ENCODE data around the gene MTHFD1. TPM values are rescaled to one million over a fixed set of nuclear protein-coding genes. Genes with fewer than 3 reads are reported as not detected.

MTHFD1 gene
- total RNA-seq, 1 experiment from 2014 or later: 153 TPM

GRCh38 chr14:64493455-64493854, 105.3 kb downstream of the MTHFD1 start:
- CTCF ChIA-PET: no interaction called here
- RAD21 ChIA-PET (ENCODE audit: low non-redundant PET in 1 of 2, low total read pairs in 2 of 2, uncharacterized antibody in 2 of 2, unreplicated experiment in 2 of 2): no interaction called here
- BruUV-seq (replicated peaks): no TSS peak

More at GRCh38 chr14:64493455-64493854, 105.3 kb downstream of the MTHFD1 start:
- no peak overlapping the region for H3K4me3 ChIP-seq (replicated peaks in 1 of 2; ENCODE audit: low read depth in 1 of 2, low read length in 2 of 2)
- H4K20me1 ChIP-seq (ENCODE audit: insufficient read depth): no peaks in the 10 kb centered on the region
- DNase-seq (ENCODE audit: low read depth, low spot score): no peak
- H3K4me2 ChIP-seq (ENCODE audit: low read length): no peak overlapping the region
- intact Hi-C loops (cut with micrococcal nuclease): no loop called here
- H3K27me3 ChIP-seq (ENCODE audit: insufficient read depth, low read length): no peaks in the 10 kb centered on the region
- no peaks in the 10 kb centered on the region for H3K9me2 ChIP-seq (ENCODE audit: insufficient read depth)
- H2AFZ ChIP-seq (ENCODE audit: low read depth, low read length, poor library complexity, severe bottlenecking): no peak overlapping the region
- TF ChIP-seq SP1 (IDR thresholded peaks at IDR 0.05; ENCODE audit: low read depth): no peak
- no peak for TF ChIP-seq YY1 (IDR thresholded peaks at IDR 0.05; ENCODE audit: extremely low read depth, insufficient replicate concordance, low read depth, low read length)
- TF ChIP-seq SRF (IDR thresholded peaks at IDR 0.05; ENCODE audit: low read depth): no peak
- TF ChIP-seq EGR1 (IDR thresholded peaks at IDR 0.05; ENCODE audit: low read depth): no peak
- TF ChIP-seq SIN3A (IDR thresholded peaks at IDR 0.05; ENCODE audit: low read depth): no peak
- TF ChIP-seq POLR2AphosphoS5 (IDR thresholded peaks at IDR 0.05; ENCODE audit: low read depth, low read length): no peak
- no peak for TF ChIP-seq ATF3 (IDR thresholded peaks at IDR 0.05)
- no peak for TF ChIP-seq ZFX (IDR thresholded peaks at IDR 0.05)
- no peak for TF ChIP-seq CBX3 (IDR thresholded peaks at IDR 0.05; ENCODE audit: low read depth)
- no peak for TF ChIP-seq ELF1 (IDR thresholded peaks at IDR 0.05; ENCODE audit: borderline replicate concordance, low read depth)
- TF ChIP-seq REST (IDR thresholded peaks at IDR 0.05; ENCODE audit: low read depth): no peak
- no peak for TF ChIP-seq ZNF274 (IDR thresholded peaks at IDR 0.05; ENCODE audit: low read depth, low read length)
- TF ChIP-seq EZH2phosphoT487 (IDR thresholded peaks at IDR 0.05; ENCODE audit: borderline replicate concordance): no peak
- no peak for TF ChIP-seq CTCF (IDR thresholded peaks at IDR 0.05 in 2 of 3, conservative IDR thresholded peaks at IDR 0.05 in 1 of 3; ENCODE audit: borderline replicate concordance in 1 of 3, insufficient read depth in 1 of 3, low read depth in 2 of 3, low read length in 2 of 3)
- TF ChIP-seq ZBTB33 (IDR thresholded peaks at IDR 0.05; ENCODE audit: extremely low read depth, insufficient replicate concordance, low read length): no peak
- TF ChIP-seq EZH2 (IDR thresholded peaks at IDR 0.05): no peak
- TF ChIP-seq RAD21 (IDR thresholded peaks at IDR 0.05; ENCODE audit: low read depth): no peak
- no peak for TF ChIP-seq TCF7L2 (IDR thresholded peaks at IDR 0.05; ENCODE audit: borderline replicate concordance, extremely low read depth, insufficient read depth, insufficient read length)
- H3K36me3 ChIP-seq (ENCODE audit: control insufficient read depth in 1 of 2, insufficient read depth in 2 of 2, low read length in 2 of 2): peaks cover 11 to 14% of the 10 kb centered on the region in 2 experiments; a peak in 3 of 4 replicates
- no peak overlapping the region for H3K9ac ChIP-seq (ENCODE audit: low read length)
- H3K9me3 ChIP-seq (ENCODE audit: control insufficient read depth in 1 of 2, insufficient read depth in 1 of 2, low read depth in 1 of 2, low read length in 2 of 2): no peaks in the 10 kb centered on the region
- peaks cover 17% of the 10 kb centered on the region for H3K79me2 ChIP-seq (ENCODE audit: insufficient read depth, low read length)
- POLR2A ChIA-PET: no interaction called here
- no peak overlapping the region for H3K27ac ChIP-seq (ENCODE audit: low read depth, low read length)
- ATAC-seq: no peak
- no peaks in the 10 kb centered on the region for H3K4me1 ChIP-seq (ENCODE audit: control insufficient read depth in 1 of 2, insufficient read depth in 2 of 2, low read length in 2 of 2)
